T-helper 17 cell (primary cell): ENCODE measurements around the gene CENPT. TPM values are rescaled to one million over a fixed set of nuclear protein-coding genes. Genes with fewer than 3 reads are reported as not detected.

Experiments
- ATAC-seq: fragments of 150-1000 bp; cut with Tn5 transposase; 2 replicates; pipeline ENCODE4 v1.10.0; 2021; ENCODE audit warnings: mild to moderate bottlenecking, moderate library complexity
- DNase-seq, 3 donors: peaks; one replicate each; pipeline versions ENCODE4 v3.0.0 to v3.0.0-alpha.2; 2020 to 2021
- H3K9me3 ChIP-seq: one replicate; pipeline ENCODE4 v1.7.0; 2013; ENCODE audit warnings: low read length, mild to moderate bottlenecking; ENCODE audit not compliant: control insufficient read depth, poor library complexity, severe bottlenecking
- H3K27ac Mint-ChIP-seq: one replicate; pipeline ENCODE4 v1.8.0; 2022; ENCODE audit warnings: mild to moderate bottlenecking, moderate library complexity, mixed read lengths
- H3K27me3 Mint-ChIP-seq: one replicate; pipeline ENCODE4 v1.8.0; 2022; ENCODE audit warnings: mixed read lengths
- H3K36me3 Mint-ChIP-seq: one replicate; pipeline ENCODE4 v1.8.0; 2022; ENCODE audit warnings: low read depth, mixed read lengths
- H3K4me1 Mint-ChIP-seq: one replicate; pipeline ENCODE4 v1.8.0; 2022; ENCODE audit warnings: mild to moderate bottlenecking, mixed read lengths
- H3K4me3 Mint-ChIP-seq: one replicate; pipeline ENCODE4 v1.8.0; 2022; ENCODE audit warnings: mild to moderate bottlenecking, moderate library complexity, mixed read lengths
- total RNA-seq, 4 donors: library from RNA in 2 of 4; stranded (reverse) in 2 of 4; gene quantifications; one replicate each; pipeline ENCODE4 v1.2.3 and lab custom pipeline; 2022 to 2026

CENPT gene
- total RNA-seq, 2 donors from 2014 or later, result 75.3 to 77.0 TPM

DNA sequence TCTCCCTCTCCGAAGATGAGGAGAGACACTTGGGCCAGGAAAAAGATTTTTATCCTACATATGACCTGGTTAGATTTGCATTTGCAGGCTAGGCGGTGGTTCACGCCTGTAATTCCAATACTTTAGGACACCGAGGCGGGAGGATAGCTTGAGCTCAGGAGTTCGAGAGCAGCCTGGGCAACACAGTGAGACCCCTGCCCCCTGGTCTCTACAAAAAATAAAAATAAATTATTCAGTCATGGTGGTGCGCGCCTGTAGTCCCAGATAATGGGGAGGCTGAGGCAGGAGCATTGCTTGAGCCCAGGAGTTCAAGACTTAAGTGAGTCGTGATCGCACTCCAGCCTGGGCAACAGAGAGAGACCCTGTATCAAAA, 13.3 kb downstream of the CENPT start:
- ATAC-seq (no peak), DNase-seq (no peak)
- peak overlapping the region; percentile 79 for H3K27ac Mint-ChIP-seq
- peaks cover 6% of the 10 kb centered on the region for H3K36me3 Mint-ChIP-seq
- peaks cover 7% of the 10 kb centered on the region for H3K4me1 Mint-ChIP-seq
- no peaks in the 10 kb centered on the region for H3K9me3 ChIP-seq
- H3K4me3 Mint-ChIP-seq, result peak overlapping the region; percentile 95
- no peaks in the 10 kb centered on the region for H3K27me3 Mint-ChIP-seq

GRCh38 chr16:67833415-67834241, 13.9 kb downstream of the CENPT start:
- H3K9me3 ChIP-seq, result no peaks in the 10 kb centered on the region
- Mint-ChIP-seq H3K27ac (peak overlapping the region; percentile 79), H3K4me1 (peaks cover 7% of the 10 kb centered on the region), H3K4me3 (peak overlapping the region; percentile 95), H3K36me3 (peaks cover 6% of the 10 kb centered on the region), H3K27me3 (no peaks in the 10 kb centered on the region)
- ATAC-seq (peak; percentile 100), DNase-seq (peak; percentile 82 to 89 (median 85))

- Mint-ChIP-seq H3K36me3 (peaks cover 6% of the 10 kb centered on the region), H3K4me1 (peaks cover 7% of the 10 kb centered on the region), H3K27me3 (no peaks in the 10 kb centered on the region), H3K4me3 (peak overlapping the region; percentile 95), H3K27ac (peak overlapping the region; percentile 79)
- H3K9me3 ChIP-seq, result no peaks in the 10 kb centered on the region
- ATAC-seq (no peak), DNase-seq (no peak)
Measured at GRCh38 chr16:67833030-67833414, 14.5 kb downstream of the CENPT start.

DNA sequence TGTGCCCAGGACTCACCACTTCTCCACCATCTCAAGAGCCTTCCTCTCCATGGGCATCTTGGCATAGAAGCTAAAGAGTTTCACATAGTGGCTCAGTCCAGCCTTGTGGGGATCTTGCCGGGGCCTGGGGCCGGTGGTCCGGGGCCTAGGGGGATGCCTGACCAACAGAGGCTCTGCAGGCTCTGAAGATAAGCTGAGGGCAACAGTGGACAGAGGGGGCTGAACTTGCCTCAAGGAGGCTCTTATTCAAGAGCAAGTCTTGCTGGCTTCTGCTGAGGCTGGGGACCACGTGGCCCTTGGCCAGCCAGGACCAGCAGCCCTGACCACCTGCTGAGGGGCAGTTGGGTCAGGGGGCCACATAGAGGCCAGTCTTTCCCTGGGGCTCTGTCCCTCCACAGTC, 18.8 kb downstream of the CENPT start:
- no peaks in the 10 kb centered on the region for H3K9me3 ChIP-seq
- H3K4me1 Mint-ChIP-seq, result peaks cover 4% of the 10 kb centered on the region
- H3K27me3 Mint-ChIP-seq, result no peaks in the 10 kb centered on the region
- DNase-seq, result no peak
- H3K36me3 Mint-ChIP-seq, result peaks cover 6% of the 10 kb centered on the region
- H3K4me3 Mint-ChIP-seq, result no peak overlapping the region
- peak overlapping the region; percentile 65 for H3K27ac Mint-ChIP-seq
- ATAC-seq, result no peak

- Mint-ChIP-seq H3K27me3 (no peaks in the 10 kb centered on the region), H3K27ac (no peak overlapping the region)
- no peak for ATAC-seq
Measured at GRCh38 chr16:67825906-67826305, 21.6 kb downstream of the CENPT start.

GRCh38 chr16:67825119-67825518, 22.4 kb downstream of the CENPT start:
- H3K4me1 Mint-ChIP-seq, result no peaks in the 10 kb centered on the region
- H3K4me3 Mint-ChIP-seq, result no peak overlapping the region
- peaks cover 4% of the 10 kb centered on the region for H3K36me3 Mint-ChIP-seq
- no peaks in the 10 kb centered on the region for H3K27me3 Mint-ChIP-seq
- no peaks in the 10 kb centered on the region for H3K9me3 ChIP-seq
- ATAC-seq (no peak), DNase-seq (no peak)
- H3K27ac Mint-ChIP-seq, result no peak overlapping the region

More at GRCh38 chr16:67825906-67826305, 21.6 kb downstream of the CENPT start:
- peaks cover 5% of the 10 kb centered on the region for H3K36me3 Mint-ChIP-seq
- H3K4me3 Mint-ChIP-seq, result no peak overlapping the region
- H3K9me3 ChIP-seq, result no peaks in the 10 kb centered on the region
- DNase-seq, result no peak
- no peaks in the 10 kb centered on the region for H3K4me1 Mint-ChIP-seq

DNA sequence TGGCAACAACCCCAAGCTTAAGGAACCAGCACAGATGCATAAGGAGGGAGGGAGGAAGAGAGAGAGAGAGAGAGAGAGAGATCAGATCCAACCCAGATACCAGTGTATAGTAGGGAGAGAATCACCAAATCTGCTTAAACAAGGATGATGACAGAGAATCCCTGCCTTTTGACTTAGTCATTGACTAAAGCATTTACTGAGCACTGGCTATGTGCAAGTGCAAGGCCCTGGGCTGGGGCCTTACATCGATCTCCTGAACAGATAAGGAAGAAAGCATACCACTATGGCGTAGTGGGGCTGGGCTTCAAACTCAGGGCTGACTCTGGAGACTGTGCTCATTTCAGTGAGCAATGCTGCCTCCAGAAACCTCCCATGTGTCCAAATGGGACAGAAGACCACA, 25.0 kb downstream of the CENPT start:
- H3K27ac Mint-ChIP-seq, result no peak overlapping the region
- no peaks in the 10 kb centered on the region for H3K36me3 Mint-ChIP-seq
- no peak for ATAC-seq
- H3K9me3 ChIP-seq, result no peaks in the 10 kb centered on the region
- no peak for DNase-seq
- H3K4me3 Mint-ChIP-seq, result no peak overlapping the region
- H3K4me1 Mint-ChIP-seq, result no peaks in the 10 kb centered on the region
- no peaks in the 10 kb centered on the region for H3K27me3 Mint-ChIP-seq

DNA sequence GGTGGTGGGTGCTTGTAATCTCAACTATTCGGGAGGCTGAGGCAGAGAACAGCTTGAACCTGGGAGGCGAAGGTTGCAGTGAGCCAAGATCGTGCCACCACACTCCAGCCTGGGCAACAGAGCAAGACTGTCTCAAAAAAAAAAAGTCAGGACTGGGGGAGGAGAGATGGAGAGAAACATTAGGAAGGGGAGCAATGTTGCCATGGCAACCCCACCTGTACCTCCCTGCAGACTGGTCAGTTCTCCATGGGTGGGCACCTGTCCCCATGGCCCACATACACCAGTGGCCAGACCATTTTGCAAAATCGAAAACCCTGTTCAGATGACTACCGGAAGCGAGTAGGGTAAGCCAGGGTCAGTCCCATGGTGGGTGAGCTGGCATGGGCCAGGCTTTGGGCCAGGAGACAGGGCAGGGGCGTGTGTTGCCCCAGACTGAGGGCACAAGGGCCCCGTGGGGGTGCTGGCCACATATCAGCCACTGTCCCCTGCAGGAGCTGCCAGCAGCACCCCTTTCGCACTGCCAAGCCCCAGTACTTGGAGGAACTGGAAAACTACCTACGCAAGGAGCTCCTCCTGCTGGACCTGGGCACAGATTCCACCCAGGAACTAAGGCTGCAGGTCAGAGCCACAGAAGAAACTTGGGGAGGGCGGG, 26.8 kb downstream of the CENPT start:
- no peak for ATAC-seq

GRCh38 chr16:67814567-67814966, 32.9 kb downstream of the CENPT start:
- Mint-ChIP-seq H3K4me1 (peaks cover 5% of the 10 kb centered on the region), H3K27me3 (no peaks in the 10 kb centered on the region), H3K4me3 (no peak overlapping the region), H3K36me3 (no peaks in the 10 kb centered on the region), H3K27ac (no peak overlapping the region)
- DNase-seq (no peak), ATAC-seq (no peak)
- H3K9me3 ChIP-seq, result no peaks in the 10 kb centered on the region

More for the DNA sequence above, 26.8 kb downstream of the CENPT start:
- Mint-ChIP-seq H3K27ac (no peak overlapping the region), H3K36me3 (no peaks in the 10 kb centered on the region), H3K4me3 (no peak overlapping the region), H3K4me1 (peaks cover 5% of the 10 kb centered on the region), H3K27me3 (no peaks in the 10 kb centered on the region)
- DNase-seq, result no peak
- no peaks in the 10 kb centered on the region for H3K9me3 ChIP-seq

DNA sequence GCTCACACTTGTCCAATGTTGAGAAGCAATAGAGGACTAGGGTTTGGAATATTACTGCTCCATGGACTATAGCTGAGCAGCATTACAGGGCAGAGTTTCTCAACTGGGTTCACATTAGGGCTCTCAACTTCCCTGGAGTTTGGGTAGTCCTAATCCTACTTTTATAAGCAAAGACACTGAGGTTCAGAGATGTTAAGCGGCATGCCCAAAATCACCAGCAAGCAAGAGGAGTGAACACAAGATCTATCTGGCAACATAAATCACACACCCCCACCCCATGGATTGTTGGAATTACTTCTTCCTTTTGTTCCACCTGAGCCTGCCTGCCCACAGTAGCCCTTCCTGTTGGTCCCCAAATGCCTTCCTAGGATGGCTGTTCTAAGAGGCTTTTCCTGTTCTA, 35.6 kb downstream of the CENPT start:
- DNase-seq, result no peak
- H3K27ac Mint-ChIP-seq, result no peak overlapping the region
- H3K36me3 Mint-ChIP-seq, result no peaks in the 10 kb centered on the region
- no peaks in the 10 kb centered on the region for H3K9me3 ChIP-seq
- no peak overlapping the region for H3K4me3 Mint-ChIP-seq
- peaks cover 7% of the 10 kb centered on the region for H3K4me1 Mint-ChIP-seq
- no peaks in the 10 kb centered on the region for H3K27me3 Mint-ChIP-seq
- ATAC-seq, result no peak

DNA sequence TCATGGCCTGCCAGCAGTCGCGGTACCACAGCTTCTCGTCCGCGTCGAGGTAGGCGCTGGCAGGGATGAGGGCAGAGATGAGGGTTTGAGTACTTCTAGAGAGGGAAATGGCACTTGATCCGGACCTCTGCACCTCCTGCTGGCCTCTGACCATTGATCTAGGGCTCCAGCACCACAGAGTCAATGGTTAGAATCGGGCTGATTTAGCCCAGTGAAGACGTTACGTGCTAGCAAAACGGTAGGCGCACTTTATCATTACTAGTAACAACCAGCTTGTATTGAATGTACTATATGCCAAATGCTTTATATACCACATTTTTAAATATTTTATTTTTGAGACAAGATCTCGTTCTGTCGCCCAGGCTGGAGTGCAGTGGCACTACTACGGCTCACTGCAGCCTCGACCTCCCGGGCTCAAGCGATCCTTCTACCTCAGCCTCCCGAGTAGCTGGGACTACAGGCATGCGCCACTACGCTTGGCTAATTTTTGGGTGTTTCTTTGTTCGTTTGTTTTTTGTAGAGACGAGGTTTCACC, 40.3 kb downstream of the CENPT start:
- no peaks in the 10 kb centered on the region for H3K9me3 ChIP-seq
- no peak for DNase-seq
- Mint-ChIP-seq H3K36me3 (no peaks in the 10 kb centered on the region), H3K4me1 (peaks cover 24% of the 10 kb centered on the region), H3K27ac (peak overlapping the region; percentile 87), H3K4me3 (peak overlapping the region; percentile 88), H3K27me3 (no peaks in the 10 kb centered on the region)
- ATAC-seq, result no peak

- ATAC-seq, result peak; percentile 93
- peak; percentile 90 to 96 (median 92) for DNase-seq
- Mint-ChIP-seq H3K36me3 (no peaks in the 10 kb centered on the region), H3K27me3 (no peaks in the 10 kb centered on the region), H3K27ac (peak within 1 kb of the TSS; percentile 87), H3K4me1 (peaks cover 30% of the 10 kb centered on the region), H3K4me3 (peak within 1 kb of the TSS; percentile 88)
- H3K9me3 ChIP-seq, result no peaks in the 10 kb centered on the region
Measured at GRCh38 chr16:67806428-67807147, 40.9 kb downstream of the CENPT start, which contains the start of the genes RANBP10 and TSNAXIP1. Gene RANBP10, minus strand, starts transcription at chr16:67806560. Its CDS starts 24 bp downstream, at chr16:67806536. Gene TSNAXIP1, plus strand, starts transcription at chr16:67806889. Its CDS starts 261 bp downstream, at chr16:67807150.
